Measurements from ENCODE around the gene FOXL2NB.

FOXL2NB gene

DNA sequence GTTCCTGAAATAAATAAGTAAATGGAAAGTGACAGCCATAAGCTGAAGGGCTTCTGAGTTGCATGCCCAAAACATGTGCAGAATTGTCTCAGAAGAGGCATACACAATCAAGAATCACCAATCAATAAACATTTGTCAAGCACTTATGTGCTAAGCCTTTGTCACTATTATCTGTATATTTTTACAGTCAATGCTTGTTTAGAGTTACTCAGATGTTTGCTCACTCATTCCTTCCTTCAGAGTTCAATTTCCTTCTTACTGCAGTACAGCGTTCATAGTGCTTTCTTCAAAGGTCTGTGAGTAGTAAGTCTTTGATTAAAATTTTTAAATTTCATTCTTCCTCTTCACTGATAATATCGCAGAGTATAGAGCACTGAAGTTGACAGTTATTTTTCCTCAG lies 17.2 kb downstream of the FOXL2NB start:
- DNase-seq, result no peak
- in situ Hi-C loops (cut with MboI; ENCODE audit: low pct_unique_long_range_greater_than_20kb, low sequenced_read_pairs), result no loop called here

- DNase-seq, result no peak
- in situ Hi-C loops (cut with MboI; ENCODE audit: low pct_unique_long_range_greater_than_20kb, low sequenced_read_pairs), result no loop called here
Observed at GRCh38 chr3:138964923-138965322, 17.9 kb downstream of the FOXL2NB start.

DNA sequence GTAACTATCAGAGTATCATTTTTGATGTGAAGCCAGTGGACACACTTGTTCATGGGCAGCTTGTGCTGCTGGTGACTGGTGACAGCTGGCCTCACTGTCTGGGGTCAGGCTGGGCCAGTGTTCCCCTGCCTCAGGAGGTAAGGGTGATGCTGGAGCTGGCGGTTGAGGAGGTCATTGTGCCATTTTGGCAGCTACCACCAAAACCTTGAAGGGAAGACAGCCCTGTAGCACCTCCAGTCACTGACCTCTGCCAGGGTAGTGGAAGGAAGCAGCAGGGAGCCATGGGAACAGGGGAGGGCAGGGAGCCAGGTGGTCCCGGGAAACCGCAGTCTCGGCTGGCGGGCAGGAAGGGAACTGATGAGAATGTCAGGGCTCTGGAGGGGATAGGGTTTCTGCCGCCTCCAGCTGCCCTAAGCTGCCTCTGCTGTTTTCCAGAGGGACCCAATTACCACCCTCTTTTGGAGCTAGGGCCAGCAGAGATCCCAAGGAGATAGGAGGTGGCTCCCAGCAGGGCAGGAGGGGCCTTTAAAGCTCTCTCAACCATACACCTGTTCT lies 24.8 kb downstream of the FOXL2NB start:
- no peak for DNase-seq
- in situ Hi-C loops (cut with MboI; ENCODE audit: low pct_unique_long_range_greater_than_20kb, low sequenced_read_pairs), result no loop called here

DNA sequence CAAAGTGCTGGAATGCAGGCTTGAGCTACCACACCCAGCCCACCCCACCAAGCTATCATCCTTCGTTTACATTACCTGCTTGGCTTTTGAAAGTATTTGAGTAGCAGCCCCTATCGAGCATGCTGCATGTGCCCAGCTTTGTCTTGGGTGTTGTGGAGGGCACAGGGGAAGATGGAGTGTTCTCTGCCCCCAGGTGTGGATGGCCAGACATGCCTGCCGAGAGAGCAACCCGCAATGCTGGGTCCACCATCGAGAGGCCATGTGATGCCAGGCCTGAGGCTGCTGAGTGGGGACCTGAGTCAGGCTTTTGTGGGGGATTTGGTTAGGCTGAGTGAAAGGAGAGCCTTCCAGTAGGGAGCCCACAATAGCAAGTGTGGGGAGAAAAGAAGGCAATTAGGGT lies 25.9 kb downstream of the FOXL2NB start:
- DNase-seq, result no peak
- in situ Hi-C loops (cut with MboI; ENCODE audit: low pct_unique_long_range_greater_than_20kb, low sequenced_read_pairs), result no loop called here

DNA sequence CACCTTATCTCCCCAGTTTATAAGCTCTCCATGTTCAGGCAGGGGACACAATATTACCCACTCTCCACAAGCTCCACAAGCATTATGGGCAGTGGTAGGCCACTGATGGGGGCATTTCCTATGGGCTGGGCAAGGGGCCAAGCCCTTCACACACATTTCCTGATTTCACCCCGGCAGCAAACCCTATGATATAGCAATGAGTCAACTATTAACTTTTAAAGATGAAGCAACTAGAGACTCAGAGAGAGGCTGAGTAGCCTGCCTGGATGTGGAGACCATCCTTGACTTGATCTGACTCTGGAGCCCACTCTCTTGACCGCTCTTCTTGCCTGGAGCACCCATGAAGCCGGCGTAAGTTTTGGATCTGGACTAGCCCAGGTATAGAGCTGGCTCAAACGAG lies 27.4 kb downstream of the FOXL2NB start:
- DNase-seq, result peak; percentile 18

DNA sequence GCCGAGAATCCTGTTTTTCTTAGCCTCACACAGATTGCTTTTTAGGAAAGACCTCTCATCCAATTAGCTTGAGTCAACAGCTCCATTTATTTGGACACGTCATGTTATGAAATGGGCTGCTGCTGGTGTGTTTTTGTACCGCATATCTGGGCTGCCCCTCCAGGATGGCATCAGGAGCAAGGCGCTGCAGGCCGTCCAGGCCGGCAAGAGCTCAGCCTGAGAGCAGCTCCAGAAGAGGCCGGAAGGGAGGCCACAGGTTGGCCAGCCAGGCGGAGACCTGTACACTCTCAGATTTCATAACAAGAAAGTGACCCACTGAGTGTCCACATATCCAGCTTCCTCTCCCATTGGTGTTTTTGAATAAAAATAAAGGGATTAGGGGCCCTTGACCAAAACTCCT lies 28.3 kb downstream of the FOXL2NB start:
- in situ Hi-C loops (cut with MboI; ENCODE audit: low pct_unique_long_range_greater_than_20kb, low sequenced_read_pairs), result no loop called here
- no peak for DNase-seq

More for the DNA sequence above, 27.4 kb downstream of the FOXL2NB start:
- in situ Hi-C loops (cut with MboI; ENCODE audit: low pct_unique_long_range_greater_than_20kb, low sequenced_read_pairs), result no loop called here

GRCh38 chr3:138976047-138976446 lies 29.0 kb downstream of the FOXL2NB start:
- no peak for DNase-seq
- in situ Hi-C loops (cut with MboI; ENCODE audit: low pct_unique_long_range_greater_than_20kb, low sequenced_read_pairs), result no loop called here

DNA sequence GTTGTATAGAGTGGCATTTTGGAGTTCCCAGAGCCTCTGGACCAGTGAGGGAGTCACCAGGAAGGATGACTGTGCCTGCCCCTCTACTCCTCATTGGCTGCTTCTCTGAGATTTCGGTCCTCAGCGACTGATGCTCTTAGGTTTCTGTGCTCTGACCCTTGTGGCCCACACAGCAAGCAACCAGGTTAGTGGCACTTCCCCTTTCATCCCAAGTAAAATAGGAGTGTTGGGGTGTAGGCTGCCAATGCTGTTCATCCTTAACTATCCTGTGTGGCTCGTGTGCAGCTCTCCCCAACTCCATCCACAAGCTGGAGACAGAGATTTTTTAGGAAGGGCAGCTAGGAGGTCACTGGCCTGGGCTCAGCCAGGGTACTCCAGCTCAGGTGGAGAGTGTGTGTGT lies 37.8 kb downstream of the FOXL2NB start:
- DNase-seq, result no peak
- in situ Hi-C loops (cut with MboI; ENCODE audit: low pct_unique_long_range_greater_than_20kb, low sequenced_read_pairs), result no loop called here

GRCh38 chr3:138985932-138986331 lies 38.9 kb downstream of the FOXL2NB start:
- in situ Hi-C loops (cut with MboI; ENCODE audit: low pct_unique_long_range_greater_than_20kb, low sequenced_read_pairs), result no loop called here
- no peak for DNase-seq

GRCh38 chr3:138987181-138987580 lies 40.2 kb downstream of the FOXL2NB start:
- in situ Hi-C loops (cut with MboI; ENCODE audit: low pct_unique_long_range_greater_than_20kb, low sequenced_read_pairs), result no loop called here
- DNase-seq, result no peak

- in situ Hi-C loops (cut with MboI; ENCODE audit: low pct_unique_long_range_greater_than_20kb, low sequenced_read_pairs), result no loop called here
- no peak for DNase-seq
Observed at GRCh38 chr3:138995706-138996105, 48.7 kb downstream of the FOXL2NB start.
